Activated B cell treated with CpG ODN at 0.5 μM for 24 hours (primary cell): Measurements from ENCODE around the gene SLC25A33. TPM values are rescaled to one million over a fixed set of nuclear protein-coding genes. Genes with fewer than 3 reads are reported as not detected.

ENCODE experiments used
- ATAC-seq: fragments of 200-7000 bp; cut with Tn5 transposase; one replicate; pipeline ENCODE4 v1.10.0; 2021; ENCODE audit warnings: low read depth, mild to moderate bottlenecking, moderate library complexity
- CTCF ChIA-PET: fragments of 350-600 bp; sonication (Branson Sonifier 250); formaldehyde crosslinking; loops from one replicate; lab custom pipeline; 2021; ENCODE audit warnings: antibody characterized with exemption; lab: Charles Lee
- POLR2A ChIA-PET: fragments of 350-600 bp; sonication (Branson Sonifier 250); formaldehyde crosslinking; loops from one replicate; lab custom pipeline; 2021; ENCODE audit warnings: antibody characterized with exemption; lab: Charles Lee
- DNase-seq: peaks from one replicate; pipeline ENCODE4 v3.0.0; 2022
- H3K27ac Mint-ChIP-seq: one replicate; pipeline ENCODE4 v1.8.0; 2020; ENCODE audit warnings: mixed read lengths
- H3K27me3 Mint-ChIP-seq: one replicate; pipeline ENCODE4 v1.8.0; 2021; ENCODE audit warnings: mixed read lengths
- H3K36me3 Mint-ChIP-seq: one replicate; pipeline ENCODE4 v1.8.0; 2021; ENCODE audit warnings: low read depth, mixed read lengths
- H3K4me1 Mint-ChIP-seq: one replicate; pipeline ENCODE4 v1.8.0; 2021; ENCODE audit warnings: mixed read lengths
- H3K4me3 Mint-ChIP-seq: one replicate; pipeline ENCODE4 v1.8.0; 2020; ENCODE audit warnings: mild to moderate bottlenecking, mixed read lengths
- H3K9me3 Mint-ChIP-seq: one replicate; pipeline ENCODE4 v1.8.0; 2020; ENCODE audit warnings: mixed read lengths
- CTCF ChIP-seq: fragments of 200-600 bp; IDR thresholded peaks from one replicate; pipeline ENCODE4 v1.8.0; 2022; ENCODE audit warnings: antibody characterized with exemption, mild to moderate bottlenecking
- intact Hi-C: fragments of 100-400 bp; cut with micrococcal nuclease; formaldehyde crosslinking; loops from one replicate; pipeline ENCODE4 v1.15.1; 2024
- total RNA-seq: library from RNA; stranded (reverse); gene quantifications from 2 replicates; pipeline ENCODE4 v1.2.3, GENCODE V29; 2022

The SLC25A33 gene
- total RNA-seq, 1 donor from 2014 or later, result 7.5 TPM

- ATAC-seq (no peak), DNase-seq (no peak)
- H3K4me1 Mint-ChIP-seq, result peaks cover 4% of the 10 kb centered on the region
- intact Hi-C loops, result no loop called here
- CTCF ChIA-PET, result no interaction called here
- no peak for TF ChIP-seq CTCF
- peaks cover 23% of the 10 kb centered on the region for H3K36me3 Mint-ChIP-seq
- no peak overlapping the region for H3K27ac Mint-ChIP-seq
- no peaks in the 10 kb centered on the region for H3K27me3 Mint-ChIP-seq
- no peak overlapping the region for H3K4me3 Mint-ChIP-seq
- H3K9me3 Mint-ChIP-seq, result no peaks in the 10 kb centered on the region
- POLR2A ChIA-PET, result no interaction called here
These were observed 73.8 kb downstream of the SLC25A33 start for GRCh38 chr1:9612871-9613624.

GRCh38 chr1:9613625-9614299 lies 74.5 kb downstream of the SLC25A33 start:
- intact Hi-C loops, result no loop called here
- Mint-ChIP-seq H3K4me1 (peaks cover 4% of the 10 kb centered on the region), H3K27ac (no peak overlapping the region), H3K9me3 (no peaks in the 10 kb centered on the region), H3K4me3 (no peak overlapping the region), H3K27me3 (no peaks in the 10 kb centered on the region), H3K36me3 (peaks cover 21% of the 10 kb centered on the region)
- CTCF ChIA-PET, result interaction anchor here (0.6 to 4.1 kb wide), 3 partner anchors 12 to 256 kb away, joined by 3 to 39 read pairs (median 28); no protein-coding TSS in a partner anchor
- POLR2A ChIA-PET, result no interaction called here
- ATAC-seq, result no peak
- TF ChIP-seq CTCF, result no peak
- DNase-seq, result no peak

- H3K9me3 Mint-ChIP-seq, result no peaks in the 10 kb centered on the region
- no peaks in the 10 kb centered on the region for H3K27me3 Mint-ChIP-seq
- CTCF ChIA-PET, result interaction anchor here (0.7 to 4.1 kb wide), 26 partner anchors 10 to 327 kb away, joined by 3 to 41 read pairs (median 5); partner anchors contain the start of gene PIK3CD
- H3K4me3 Mint-ChIP-seq, result no peak overlapping the region
- intact Hi-C loops, result loop anchor here (1.0 to 5.0 kb wide), 2 partner anchors 167 to 252 kb away; no protein-coding TSS in a partner anchor
- DNase-seq (peak; percentile 47), ATAC-seq (peak; percentile 96)
- POLR2A ChIA-PET, result interaction anchor here (0.5 to 2.5 kb wide), 7 partner anchors 11 to 109 kb away, joined by 3 to 23 read pairs (median 5); partner anchors contain the start of gene PIK3CD
- peak; percentile 43 for TF ChIP-seq CTCF
- H3K36me3 Mint-ChIP-seq, result peaks cover 14% of the 10 kb centered on the region
- no peak overlapping the region for H3K27ac Mint-ChIP-seq
- peaks cover 4% of the 10 kb centered on the region for H3K4me1 Mint-ChIP-seq
These were observed 76.2 kb downstream of the SLC25A33 start for GRCh38 chr1:9615316-9616063.

- H3K9me3 Mint-ChIP-seq, result no peaks in the 10 kb centered on the region
- no peaks in the 10 kb centered on the region for H3K27me3 Mint-ChIP-seq
- no peak overlapping the region for H3K4me3 Mint-ChIP-seq
- TF ChIP-seq CTCF, result no peak
- no peak overlapping the region for H3K27ac Mint-ChIP-seq
- no peaks in the 10 kb centered on the region for H3K36me3 Mint-ChIP-seq
- no peak for ATAC-seq
- DNase-seq, result no peak
- ChIA-PET POLR2A (interaction anchor here (0.6 to 1.0 kb wide), 2 partner anchors 11 to 39 kb away, joined by 3 to 4 read pairs; no protein-coding TSS in a partner anchor), CTCF (no interaction called here)
- intact Hi-C loops, result loop anchor here (5.0 kb wide), 1 partner anchor 163 kb away; no protein-coding TSS in a partner anchor
- peaks cover 7% of the 10 kb centered on the region for H3K4me1 Mint-ChIP-seq
These were observed 79.8 kb downstream of the SLC25A33 start for GRCh38 chr1:9618909-9619679.
